ENCODE results near the gene BCL2. TPM values are rescaled to one million over a fixed set of nuclear protein-coding genes. Genes with fewer than 3 reads are reported as not detected.
A peak's percentile ranks its signal among the peaks of the same experiment; 100 is the strongest.
"Not testable (repeated sequence)": the region's sequence is repeated elsewhere in the genome, so short reads cannot be mapped to it uniquely, and the experiment has no call there.

BCL2 gene
- total RNA-seq, 4 donors from 2014 or later: 10.7 to 37.3 (median 24.2) TPM

- Histone ChIP-seq H3K4me3 (peak overlapping the region; percentile 98), H3K27ac (peak overlapping the region; percentile 99), H3K9me3 (no peaks in the 10 kb centered on the region), H3K27me3 (no peaks in the 10 kb centered on the region), H3K36me3 (peaks cover 16% of the 10 kb centered on the region), H3K4me1 (peaks cover 29% of the 10 kb centered on the region)
- WGBS: under 1% methylated on average over 12 of the region's 12 CpGs
- TF ChIP-seq POLR2AphosphoS5 (IDR thresholded peaks at IDR 0.05) (no peak), POLR2A (IDR thresholded peaks at IDR 0.05) (no peak), CTCF (IDR thresholded peaks at IDR 0.05) (no peak), EP300 (IDR thresholded peaks at IDR 0.05) (no peak)
- no peak for DNase-seq (ENCODE audit: low spot score in 2 of 2)
These were observed 46.3 kb upstream of the BCL2 start for GRCh38 chr18:63365876-63366212.

- peaks cover 29% of the 10 kb centered on the region for H3K4me1 ChIP-seq
- no peak for DNase-seq (ENCODE audit: low spot score in 2 of 2)
- no peak overlapping the region for H3K27ac ChIP-seq
- H3K27me3 ChIP-seq: no peaks in the 10 kb centered on the region
- H3K4me3 ChIP-seq: no peak overlapping the region
- no peak for TF ChIP-seq EP300 (IDR thresholded peaks at IDR 0.05)
- TF ChIP-seq CTCF (IDR thresholded peaks at IDR 0.05): no peak
- TF ChIP-seq POLR2AphosphoS5 (IDR thresholded peaks at IDR 0.05): no peak
- no peak for TF ChIP-seq POLR2A (IDR thresholded peaks at IDR 0.05)
- H3K9me3 ChIP-seq: no peaks in the 10 kb centered on the region
- WGBS: 55% methylated on average over 2 of the region's 2 CpGs
- peaks cover 34% of the 10 kb centered on the region for H3K36me3 ChIP-seq
These were observed 44.4 kb upstream of the BCL2 start for GRCh38 chr18:63363951-63364350.

GRCh38 chr18:63363420-63363819 lies 43.9 kb upstream of the BCL2 start:
- not testable (repeated sequence) for H3K27ac ChIP-seq

GRCh38 chr18:63356272-63356896 lies 36.8 kb upstream of the BCL2 start:
- Histone ChIP-seq H3K27me3 (no peaks in the 10 kb centered on the region), H3K4me3 (no peak overlapping the region), H3K4me1 (no peaks in the 10 kb centered on the region), H3K36me3 (peaks cover 90% of the 10 kb centered on the region), H3K9me3 (no peaks in the 10 kb centered on the region), H3K27ac (no peak overlapping the region)
- no peak for TF ChIP-seq EP300 (IDR thresholded peaks at IDR 0.05)
- TF ChIP-seq POLR2AphosphoS5 (IDR thresholded peaks at IDR 0.05): no peak
- no peak for TF ChIP-seq CTCF (IDR thresholded peaks at IDR 0.05)
- no peak for TF ChIP-seq POLR2A (IDR thresholded peaks at IDR 0.05)
- no peak for DNase-seq (ENCODE audit: low spot score in 2 of 2)
- 61% methylated on average over 7 of the region's 7 CpGs for WGBS

More at GRCh38 chr18:63363420-63363819, 43.9 kb upstream of the BCL2 start:
- H3K4me1 ChIP-seq: peaks cover 29% of the 10 kb centered on the region
- 100% methylated on average over 2 of the region's 2 CpGs for WGBS
- H3K27me3 ChIP-seq; DNase-seq (ENCODE audit: low spot score in 2 of 2); H3K9me3 ChIP-seq; H3K4me3 ChIP-seq: not testable (repeated sequence)
- peaks cover 40% of the 10 kb centered on the region for H3K36me3 ChIP-seq

GRCh38 chr18:63350230-63350629 lies 30.7 kb upstream of the BCL2 start:
- TF ChIP-seq EP300 (IDR thresholded peaks at IDR 0.05) (no peak), POLR2AphosphoS5 (IDR thresholded peaks at IDR 0.05) (no peak), CTCF (IDR thresholded peaks at IDR 0.05) (no peak), POLR2A (IDR thresholded peaks at IDR 0.05) (no peak)
- WGBS: 46% methylated on average over 2 of the region's 2 CpGs
- Histone ChIP-seq H3K36me3 (peaks cover 75% of the 10 kb centered on the region), H3K27me3 (no peaks in the 10 kb centered on the region), H3K4me3 (no peak overlapping the region), H3K9me3 (no peaks in the 10 kb centered on the region), H3K27ac (no peak overlapping the region), H3K4me1 (peaks cover 24% of the 10 kb centered on the region)
- DNase-seq (ENCODE audit: low spot score in 2 of 2): no peak
